ENCODE measurements around the gene PHKG2.

GRCh38 chr16:30700971-30701370 lies 47.3 kb upstream of the PHKG2 start:
- TF ChIP-seq EZH2 (optimal IDR thresholded peaks at IDR 0.05; ENCODE audit: low read depth, low read length) (no peak), CTCF (IDR thresholded peaks at IDR 0.05; ENCODE audit: low read length) (no peak)
